Activated CD4-positive, alpha-beta T cell treated with anti-CD3 and anti-CD28 coated beads, Interleukin-2, amount 10 ng/mL, durations not matched to agents 7 days and 5 days (primary cell): ENCODE measurements around the gene CCR5AS.

Experiments used
- CTCF ChIA-PET: fragments of 350-600 bp; sonication (Branson Sonifier 250); formaldehyde crosslinking; loops from one replicate; lab custom pipeline; 2021; ENCODE audit warnings: antibody characterized with exemption; lab: Charles Lee
- POLR2A ChIA-PET: fragments of 350-600 bp; sonication (Branson Sonifier 250); formaldehyde crosslinking; loops from one replicate; lab custom pipeline; 2021; ENCODE audit warnings: antibody characterized with exemption; lab: Charles Lee
- DNase-seq: peaks from one replicate; pipeline ENCODE4 v3.0.0-alpha.2; 2020
- H3K27ac Mint-ChIP-seq: one replicate; pipeline ENCODE4 v1.8.0; 2021; ENCODE audit warnings: mild to moderate bottlenecking, moderate library complexity, mixed read lengths
- H3K27me3 Mint-ChIP-seq: one replicate; pipeline ENCODE4 v1.8.0; 2021; ENCODE audit warnings: mixed read lengths
- H3K36me3 Mint-ChIP-seq: one replicate; pipeline ENCODE4 v1.8.0; 2021; ENCODE audit warnings: low read depth, mixed read lengths
- H3K4me1 Mint-ChIP-seq: one replicate; pipeline ENCODE4 v1.8.0; 2021; ENCODE audit warnings: mixed read lengths
- H3K4me3 Mint-ChIP-seq: one replicate; pipeline ENCODE4 v1.8.0; 2021; ENCODE audit warnings: mild to moderate bottlenecking, moderate library complexity, mixed read lengths
- H3K9me3 Mint-ChIP-seq: one replicate; pipeline ENCODE4 v1.8.0; 2021; ENCODE audit warnings: mixed read lengths

CCR5AS gene

DNA sequence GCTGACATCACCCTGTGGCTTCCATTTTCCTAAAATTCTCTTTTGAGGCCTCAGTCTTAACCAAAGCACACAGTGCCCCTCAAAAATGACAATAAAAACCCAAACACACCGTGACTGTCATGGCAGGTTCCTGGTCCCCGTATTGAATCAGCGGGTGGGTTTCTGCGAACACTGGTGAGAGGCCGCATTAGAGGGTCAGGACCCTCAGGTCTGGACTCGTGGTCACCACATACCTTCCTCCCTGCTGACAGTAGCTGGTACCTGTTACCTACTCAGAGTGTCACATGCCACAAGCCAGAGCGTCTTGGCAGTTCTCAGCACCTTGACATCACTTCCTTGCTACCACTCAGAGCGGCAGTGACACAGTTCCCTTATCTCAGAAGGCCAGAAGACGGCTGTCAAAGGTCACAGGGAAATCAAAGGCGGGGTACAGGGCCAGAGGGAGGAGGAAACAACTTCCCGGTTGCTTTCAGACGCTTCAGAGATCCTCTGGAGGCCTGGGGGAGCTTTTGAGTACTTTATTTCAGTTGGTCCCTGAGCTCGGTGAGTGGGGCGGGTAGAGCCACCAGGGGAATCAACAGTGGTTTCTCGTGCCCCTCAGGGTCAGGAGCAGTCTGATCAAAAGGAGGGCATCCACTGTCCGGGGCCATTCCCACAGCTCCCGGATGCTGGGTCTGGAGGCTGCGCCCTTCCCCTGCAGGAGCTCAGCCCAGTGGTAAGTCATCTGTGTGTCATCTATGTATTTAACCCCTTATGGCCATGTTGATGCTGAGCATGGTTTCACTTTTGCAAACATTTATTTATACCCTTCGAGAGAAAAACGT is at the start of gene CCR5AS, which contains the start of gene CCRL2:
Gene CCR5AS, minus strand, starts transcription at position 279 of the 824 bp plus-strand sequence.
Gene CCRL2, plus strand, starts transcription at position 472 of the 824 bp plus-strand sequence. CDS start 821 bp downstream, outside the sequence.
- CTCF ChIA-PET = interaction anchor here (0.9 to 2.4 kb wide), 5 partner anchors 9 to 82 kb away, joined by 3 to 9 read pairs (median 5); no protein-coding TSS in a partner anchor
- Mint-ChIP-seq H3K36me3 (peaks cover 12% of the 10 kb centered on the region), H3K9me3 (peaks cover 3% of the 10 kb centered on the region)

DNA sequence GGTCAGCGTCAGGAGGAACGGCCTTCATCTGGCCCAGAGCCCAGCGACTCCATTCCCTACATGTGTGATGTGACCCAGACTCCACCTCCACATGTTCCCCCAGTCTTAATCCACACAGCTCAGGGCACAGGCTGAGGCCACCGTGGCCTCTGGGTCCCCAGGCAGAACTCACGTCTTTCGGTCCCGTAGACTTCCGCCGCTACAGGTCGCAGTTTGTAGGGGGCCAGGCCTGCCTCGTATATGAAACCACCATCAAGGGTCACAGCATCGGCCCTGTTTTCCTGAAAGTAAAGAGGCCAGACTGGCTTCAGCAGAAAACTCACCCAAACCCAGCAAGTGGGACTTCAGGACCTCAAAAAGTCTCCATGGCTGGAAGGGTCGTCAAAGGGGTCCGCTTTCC is 49.3 kb upstream of the CCR5AS start:
- peaks cover 2% of the 10 kb centered on the region for H3K4me1 Mint-ChIP-seq
- no peak overlapping the region for H3K4me3 Mint-ChIP-seq
- no peaks in the 10 kb centered on the region for H3K36me3 Mint-ChIP-seq
- H3K27ac Mint-ChIP-seq = no peak overlapping the region
- no peak for DNase-seq
- ChIA-PET POLR2A (no interaction called here), CTCF (no interaction called here)
- H3K27me3 Mint-ChIP-seq = peaks cover 48% of the 10 kb centered on the region
- no peaks in the 10 kb centered on the region for H3K9me3 Mint-ChIP-seq

More for the DNA sequence above, at the start of gene CCR5AS, which contains the start of gene CCRL2:
- Mint-ChIP-seq H3K4me3 (peak within 1 kb of the TSS; percentile 77), H3K4me1 (peaks cover 40% of the 10 kb centered on the region), H3K27ac (peak within 1 kb of the TSS; percentile 93), H3K27me3 (peaks cover 7% of the 10 kb centered on the region)
- POLR2A ChIA-PET = no interaction called here
- DNase-seq = peak; percentile 61

DNA sequence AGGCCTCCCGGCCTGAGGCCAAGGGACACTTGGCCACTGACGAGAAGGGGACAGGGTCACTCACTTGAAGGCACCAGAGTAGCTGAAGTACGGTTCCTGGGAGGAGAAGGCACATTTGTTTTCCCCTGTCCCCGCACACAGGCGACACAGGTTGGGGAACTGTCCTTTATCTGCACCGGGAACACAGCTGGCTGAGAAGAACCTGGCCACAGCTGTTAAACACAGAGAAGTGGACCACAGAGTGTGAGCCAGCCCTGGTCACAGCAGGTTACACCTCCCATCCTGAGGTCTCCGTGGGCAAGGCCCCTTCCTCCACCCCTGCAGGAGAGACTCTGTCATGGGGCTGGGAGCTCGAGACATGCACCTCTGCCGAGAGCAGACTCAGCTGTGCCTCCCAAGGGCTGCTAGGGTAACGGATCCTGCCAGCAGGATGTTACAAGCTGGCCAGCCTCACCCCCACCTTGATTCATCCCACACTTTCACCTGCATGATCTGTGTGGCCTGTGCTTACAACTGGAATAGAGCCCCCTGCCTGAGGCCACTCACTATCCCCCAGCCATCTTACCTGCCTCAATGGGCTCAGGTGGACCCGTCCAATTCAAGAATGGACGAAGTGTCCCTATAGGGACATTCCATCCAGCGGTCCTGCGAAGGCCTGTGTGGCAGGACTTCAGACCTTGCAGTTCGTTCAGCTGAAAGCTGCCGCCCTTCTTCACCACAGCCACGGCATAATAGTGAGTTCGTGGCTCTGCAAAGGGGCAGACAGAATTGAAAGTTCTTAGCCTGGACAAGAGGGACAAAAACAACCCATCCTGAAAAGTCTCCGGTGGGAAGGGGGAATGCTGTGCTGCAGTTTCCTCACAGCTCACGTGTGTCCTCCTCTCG is 48.6 kb upstream of the CCR5AS start:
- DNase-seq = no peak
- CTCF ChIA-PET = interaction anchor here (1.0 kb wide), 1 partner anchor 30 kb away, joined by 3 read pairs; no protein-coding TSS in a partner anchor
- Mint-ChIP-seq H3K36me3 (no peaks in the 10 kb centered on the region), H3K27ac (no peak overlapping the region), H3K4me1 (peaks cover 2% of the 10 kb centered on the region), H3K9me3 (no peaks in the 10 kb centered on the region), H3K27me3 (peaks cover 45% of the 10 kb centered on the region), H3K4me3 (no peak overlapping the region)
- POLR2A ChIA-PET = no interaction called here

DNA sequence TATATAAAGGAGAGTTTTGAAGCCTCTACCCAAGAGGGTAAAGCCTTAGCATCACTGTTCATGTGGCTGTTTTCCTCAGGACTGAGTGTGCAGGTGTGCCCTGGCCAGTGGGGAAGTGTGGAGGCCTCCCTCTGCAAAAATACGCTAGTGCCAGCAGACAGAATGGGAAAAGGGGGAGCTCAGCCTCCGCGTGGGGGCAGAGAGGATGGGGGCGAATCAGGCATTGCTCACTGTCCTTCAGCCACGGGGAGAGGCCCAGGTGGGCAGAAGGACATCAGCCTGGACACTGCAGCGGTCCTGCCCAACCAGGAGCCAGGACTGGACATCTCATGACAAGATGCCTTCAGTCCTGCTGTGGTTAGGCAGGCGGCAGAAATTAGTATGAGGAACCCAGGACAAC is 47.7 kb upstream of the CCR5AS start:
- Mint-ChIP-seq H3K4me1 (peaks cover 2% of the 10 kb centered on the region), H3K4me3 (no peak overlapping the region), H3K36me3 (no peaks in the 10 kb centered on the region), H3K9me3 (no peaks in the 10 kb centered on the region), H3K27me3 (peaks cover 37% of the 10 kb centered on the region), H3K27ac (no peak overlapping the region)
- DNase-seq = no peak
- ChIA-PET CTCF (no interaction called here), POLR2A (no interaction called here)

DNA sequence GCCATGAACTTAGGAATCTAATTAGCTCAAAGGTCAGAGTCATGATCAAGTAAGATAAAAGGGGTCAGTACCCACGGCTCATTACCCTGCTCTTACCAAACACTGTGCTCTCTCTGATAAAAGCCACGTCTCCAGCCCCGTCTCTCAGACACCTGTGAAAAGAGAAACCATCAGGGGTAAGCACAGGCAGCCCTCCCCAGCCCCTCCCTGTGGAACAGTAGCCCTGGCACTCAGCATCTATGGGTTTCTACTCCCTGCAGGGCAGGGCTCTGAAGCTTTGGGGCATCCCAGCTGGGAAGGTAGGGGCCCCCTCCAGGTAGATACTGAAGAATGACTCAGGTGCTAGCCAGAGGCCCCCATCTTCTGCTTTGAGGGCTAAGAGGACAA is 47.3 kb upstream of the CCR5AS start:
- no peak for DNase-seq
- CTCF ChIA-PET = interaction anchor here (0.6 kb wide), 1 partner anchor 715 kb away, joined by 4 read pairs; no protein-coding TSS in a partner anchor
- Mint-ChIP-seq H3K4me1 (peaks cover 2% of the 10 kb centered on the region), H3K27me3 (peaks cover 33% of the 10 kb centered on the region), H3K27ac (no peak overlapping the region), H3K9me3 (no peaks in the 10 kb centered on the region), H3K4me3 (no peak overlapping the region), H3K36me3 (no peaks in the 10 kb centered on the region)
- POLR2A ChIA-PET = no interaction called here

DNA sequence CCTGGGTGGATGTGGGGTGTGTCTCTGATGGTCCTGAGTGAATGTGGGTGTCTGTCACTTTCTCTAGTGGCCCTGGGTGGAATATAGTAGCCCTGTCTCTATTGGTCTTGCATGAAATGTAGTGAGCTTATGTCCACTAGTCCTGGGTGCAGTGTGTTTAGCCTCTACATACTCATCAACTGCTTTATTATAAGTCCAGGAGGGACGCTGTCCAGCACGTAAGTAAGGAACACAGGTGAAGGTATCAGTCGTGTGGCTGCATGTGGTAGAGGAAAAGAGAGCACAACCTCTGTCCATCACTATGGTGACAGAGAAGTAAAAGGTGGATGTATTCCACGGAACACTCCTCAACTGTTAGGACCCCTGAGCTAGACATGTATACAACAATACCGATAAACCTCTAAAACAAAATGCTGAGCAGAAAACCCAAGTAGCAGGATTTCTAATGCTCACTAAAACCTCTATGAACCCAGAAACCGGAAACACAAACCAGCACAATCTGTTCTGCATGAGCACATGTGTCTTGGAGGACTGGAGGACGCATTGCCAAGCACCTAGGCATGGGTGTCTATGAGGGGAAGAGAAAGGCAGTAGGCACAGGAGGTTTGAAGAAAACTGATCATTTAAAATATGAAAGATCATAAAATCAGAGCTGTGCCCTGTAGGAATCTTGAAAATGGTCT is 46.8 kb upstream of the CCR5AS start:
- H3K9me3 Mint-ChIP-seq = no peaks in the 10 kb centered on the region
- CTCF ChIA-PET = interaction anchor here (0.6 kb wide), 1 partner anchor 715 kb away, joined by 4 read pairs; no protein-coding TSS in a partner anchor
- no peak overlapping the region for H3K27ac Mint-ChIP-seq
- H3K4me3 Mint-ChIP-seq = no peak overlapping the region
- no peaks in the 10 kb centered on the region for H3K36me3 Mint-ChIP-seq
- POLR2A ChIA-PET = no interaction called here
- DNase-seq = no peak
- H3K27me3 Mint-ChIP-seq = peaks cover 30% of the 10 kb centered on the region
- H3K4me1 Mint-ChIP-seq = peaks cover 2% of the 10 kb centered on the region

DNA sequence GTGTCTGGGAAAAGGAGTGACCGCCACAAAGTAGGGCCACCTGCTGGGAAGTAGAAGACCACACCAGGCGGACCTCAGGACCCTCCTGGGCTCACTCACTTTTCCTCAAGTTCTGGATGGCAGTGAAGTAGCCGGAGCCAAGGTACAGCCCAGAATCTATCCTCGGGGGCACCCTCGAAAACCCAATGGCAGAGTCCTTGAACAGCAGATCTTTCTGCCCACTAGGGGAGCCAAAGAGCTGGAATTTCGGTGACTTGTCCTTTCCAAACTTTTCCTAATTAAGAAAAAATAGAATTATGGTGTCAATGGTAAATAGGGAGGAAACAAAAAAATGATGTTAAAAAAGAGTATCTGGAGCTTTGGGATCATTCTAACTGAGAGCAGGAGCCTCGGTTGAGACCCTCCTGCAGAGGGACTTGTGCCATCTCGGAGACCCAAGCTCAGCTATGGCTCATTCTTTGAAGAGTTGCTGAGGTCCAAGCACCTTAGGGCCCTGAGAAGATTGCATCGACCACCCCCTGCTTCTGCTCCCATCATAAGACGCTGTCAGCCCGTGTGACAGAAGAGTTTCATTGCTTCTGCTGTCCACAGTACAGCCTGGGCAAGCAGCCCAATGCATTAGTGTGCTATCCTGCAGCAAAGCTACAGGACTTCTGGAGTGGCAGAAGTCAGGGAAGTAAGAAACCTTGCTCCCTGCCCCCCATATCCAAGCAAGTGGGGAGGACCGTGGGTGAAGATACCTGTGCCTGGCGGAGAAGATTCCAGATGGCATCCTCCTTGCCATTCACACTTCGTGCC is 43.1 kb upstream of the CCR5AS start:
- peaks cover 33% of the 10 kb centered on the region for H3K27me3 Mint-ChIP-seq
- peaks cover 2% of the 10 kb centered on the region for H3K4me1 Mint-ChIP-seq
- H3K27ac Mint-ChIP-seq = no peak overlapping the region
- ChIA-PET POLR2A (no interaction called here), CTCF (interaction anchor here (0.9 to 1.4 kb wide), 5 partner anchors 11 to 116 kb away, joined by 3 to 4 read pairs (median 3); partner anchors contain the start of genes LRRC2 and LTF)
- no peaks in the 10 kb centered on the region for H3K9me3 Mint-ChIP-seq
- DNase-seq = no peak
- H3K4me3 Mint-ChIP-seq = no peak overlapping the region
- no peaks in the 10 kb centered on the region for H3K36me3 Mint-ChIP-seq

DNA sequence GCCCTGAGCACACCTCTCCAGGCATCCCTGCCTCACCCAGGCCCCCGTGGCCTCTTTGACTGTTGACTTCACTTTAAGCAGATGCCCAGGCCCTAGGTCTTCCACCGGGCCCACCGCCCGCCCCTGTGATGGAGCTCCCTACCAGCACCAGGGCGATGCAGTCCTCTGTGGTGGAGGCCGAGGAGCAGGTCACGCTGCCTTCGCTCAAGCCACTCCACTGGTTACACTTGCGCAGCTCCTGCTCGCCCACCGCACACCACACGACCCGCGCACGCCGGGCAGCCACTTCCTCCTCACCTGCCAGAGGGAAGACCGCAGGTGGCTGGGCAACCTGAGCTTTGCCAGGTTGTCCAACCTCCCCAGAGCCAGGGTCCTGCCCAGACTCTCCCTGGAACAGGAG is 41.9 kb upstream of the CCR5AS start:
- Mint-ChIP-seq H3K36me3 (no peaks in the 10 kb centered on the region), H3K9me3 (no peaks in the 10 kb centered on the region), H3K4me3 (no peak overlapping the region), H3K27ac (no peak overlapping the region), H3K27me3 (peaks cover 30% of the 10 kb centered on the region), H3K4me1 (peaks cover 9% of the 10 kb centered on the region)
- ChIA-PET CTCF (no interaction called here), POLR2A (no interaction called here)
- no peak for DNase-seq

DNA sequence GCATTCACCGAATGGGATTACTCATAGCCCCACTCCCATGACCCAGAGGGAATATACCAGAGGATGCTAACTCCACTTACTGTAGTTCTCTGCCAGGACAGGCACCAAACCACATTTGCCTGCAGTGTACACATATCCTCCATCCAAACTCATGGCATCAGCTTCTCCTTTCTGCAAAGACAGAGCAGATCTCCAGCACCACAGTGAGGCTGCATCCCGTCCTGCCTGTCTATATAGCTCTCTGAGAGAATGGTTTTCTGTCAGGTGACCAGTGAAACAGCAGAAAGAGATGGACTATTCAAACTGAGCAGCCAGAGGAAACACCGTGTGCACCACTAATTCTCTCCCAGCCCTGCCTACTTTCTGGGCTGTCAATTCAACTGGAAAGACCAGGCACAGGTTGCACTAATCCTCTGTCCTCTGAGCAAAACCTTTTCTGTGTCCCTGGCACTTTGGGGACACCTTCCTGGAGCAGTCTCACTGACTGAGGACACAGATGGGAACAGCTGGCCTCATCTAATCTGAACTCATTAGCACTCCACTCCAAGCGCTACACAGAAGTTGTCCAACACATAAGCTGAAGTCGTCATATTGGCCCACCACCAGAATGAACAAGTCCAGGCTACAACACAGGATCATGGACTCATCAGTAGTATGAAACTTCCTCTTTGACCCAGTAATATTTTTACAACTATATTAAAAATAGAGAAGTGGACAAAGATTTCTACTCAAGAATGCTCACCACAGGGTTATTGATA is 40.5 kb upstream of the CCR5AS start:
- CTCF ChIA-PET = interaction anchor here (0.5 kb wide), 1 partner anchor 617 kb away, joined by 3 read pairs; no protein-coding TSS in a partner anchor
- H3K36me3 Mint-ChIP-seq = no peaks in the 10 kb centered on the region

DNA sequence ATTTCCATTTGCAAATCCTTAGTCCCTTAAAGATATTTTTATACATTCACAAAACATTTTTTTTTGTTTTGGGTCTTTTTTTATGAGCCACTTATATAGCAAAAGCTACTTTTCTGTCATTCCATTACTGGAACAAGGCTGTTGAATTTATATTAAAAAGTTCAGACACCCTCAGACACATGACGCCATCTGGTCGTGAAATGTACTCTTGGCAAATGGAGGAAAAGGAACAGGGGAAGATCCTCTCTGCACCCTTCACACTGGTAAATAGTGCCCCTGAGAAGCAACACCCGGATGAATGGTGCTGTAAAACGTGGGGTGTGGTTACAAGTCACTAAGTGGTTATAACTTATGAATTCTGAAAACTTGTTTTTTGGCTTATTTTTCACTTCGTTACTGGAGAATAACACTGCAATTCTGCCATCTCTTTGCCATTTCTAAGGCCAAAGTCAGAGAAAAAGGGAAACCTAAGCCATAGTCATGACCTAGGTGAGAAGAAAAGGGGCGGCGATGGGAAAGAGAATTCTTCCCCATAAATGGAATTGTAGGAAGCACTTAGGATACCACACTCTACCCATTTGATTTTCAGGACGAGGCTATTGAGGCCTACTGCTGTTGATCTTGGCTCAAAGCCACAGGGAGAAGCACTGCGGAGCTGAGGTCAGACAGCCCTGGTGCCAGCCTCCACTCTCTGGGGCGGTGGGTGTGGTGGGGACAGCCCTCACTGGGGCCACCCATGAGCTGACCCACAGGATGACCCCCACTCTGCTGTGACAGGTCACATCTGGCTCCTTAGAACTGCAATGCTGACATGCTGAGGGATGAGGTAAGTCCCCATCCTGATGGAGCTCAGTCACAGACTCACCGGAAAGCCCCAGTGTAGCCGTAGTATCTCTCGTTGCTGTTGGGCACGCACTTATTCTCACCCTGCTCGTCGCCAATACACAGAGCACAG is 36.0 kb upstream of the CCR5AS start:
- Mint-ChIP-seq H3K9me3 (no peaks in the 10 kb centered on the region), H3K4me1 (peaks cover 33% of the 10 kb centered on the region), H3K4me3 (no peak overlapping the region), H3K27ac (no peak overlapping the region), H3K27me3 (peaks cover 13% of the 10 kb centered on the region), H3K36me3 (no peaks in the 10 kb centered on the region)
- POLR2A ChIA-PET = interaction anchor here (0.6 kb wide), 1 partner anchor 344 kb away, joined by 5 read pairs; no protein-coding TSS in a partner anchor
- DNase-seq = no peak
- CTCF ChIA-PET = interaction anchor here (0.5 to 1.0 kb wide), 4 partner anchors 187 to 1166 kb away, joined by 3 read pairs; no protein-coding TSS in a partner anchor

More for the DNA sequence above, 40.5 kb upstream of the CCR5AS start:
- Mint-ChIP-seq H3K9me3 (no peaks in the 10 kb centered on the region), H3K27me3 (peaks cover 20% of the 10 kb centered on the region), H3K4me1 (peaks cover 8% of the 10 kb centered on the region), H3K4me3 (no peak overlapping the region), H3K27ac (no peak overlapping the region)
- no peak for DNase-seq
- POLR2A ChIA-PET = no interaction called here
